HG03196 (cell line): ENCODE results near the gene MVP.
"Not testable (repeated sequence)": the region's sequence is repeated elsewhere in the genome, so short reads cannot be mapped to it uniquely, and the experiment has no call there.

Experiments used
- ATAC-seq: cut with Tn5 transposase; IDR thresholded peaks from one replicate; pipeline ENCODE4 v1.9.1; 2021; ENCODE audit not compliant: unreplicated experiment

MVP gene

GRCh38 chr16:29820271-29820701 is at the start of gene MVP:
Gene MVP, plus strand, starts transcription at chr16:29820462. Its CDS starts 10,088 bp downstream, at chr16:29830550.
- no peak for ATAC-seq

- ATAC-seq = not testable (repeated sequence)
Observed at GRCh38 chr16:29772330-29772729, 47.9 kb upstream of the MVP start.

- ATAC-seq = no peak
Observed at GRCh38 chr16:29774730-29775129, 45.5 kb upstream of the MVP start.

GRCh38 chr16:29775742-29776408 is 44.4 kb upstream of the MVP start:
- ATAC-seq = no peak

GRCh38 chr16:29777576-29778350 is 42.5 kb upstream of the MVP start, which contains the start of gene ZG16:
Gene ZG16, plus strand, starts transcription at chr16:29778256. Its CDS starts 1,011 bp downstream, at chr16:29779267.
- ATAC-seq = no peak

- ATAC-seq = no peak
Observed at GRCh38 chr16:29779474-29779873, 40.8 kb upstream of the MVP start.

- not testable (repeated sequence) for ATAC-seq
Observed at GRCh38 chr16:29783094-29783953, 36.9 kb upstream of the MVP start.

- ATAC-seq = no peak
Observed at GRCh38 chr16:29784157-29784556, 36.1 kb upstream of the MVP start.

- ATAC-seq = no peak
Observed at GRCh38 chr16:29784901-29785500, 35.3 kb upstream of the MVP start.

- not testable (repeated sequence) for ATAC-seq
Observed at GRCh38 chr16:29787155-29787554, 33.1 kb upstream of the MVP start.

- no peak for ATAC-seq
Observed at GRCh38 chr16:29789775-29790182, 30.5 kb upstream of the MVP start.

- peak; percentile 92 for ATAC-seq
Observed at GRCh38 chr16:29790183-29790948, 29.9 kb upstream of the MVP start, which contains the start of gene KIF22. Gene KIF22, plus strand, starts transcription at chr16:29790751. Its CDS starts 9 bp downstream, at chr16:29790760.

- no peak for ATAC-seq
Observed at GRCh38 chr16:29790949-29791844, 29.1 kb upstream of the MVP start.

- ATAC-seq = no peak
Observed at GRCh38 chr16:29791845-29792807, 28.1 kb upstream of the MVP start.

GRCh38 chr16:29793153-29793552 is 27.1 kb upstream of the MVP start:
- not testable (repeated sequence) for ATAC-seq

GRCh38 chr16:29794231-29794710 is 26.0 kb upstream of the MVP start:
- ATAC-seq = no peak

- ATAC-seq = no peak
Observed at GRCh38 chr16:29802416-29802935, 17.8 kb upstream of the MVP start.
